Tibial artery (tissue), 4 donors: ENCODE results near the gene OTOF.

Experiments
- DNase-seq, 2 donors: peaks; one replicate each; pipeline ENCODE4 v3.0.0-alpha.2; 2019
- H3K27ac ChIP-seq, 2 donors: fragments of 200-600 bp; sonication (generic) in 1 of 2; 1 replicate in 1 of 2; 2 replicates in 1 of 2; pipeline ENCODE4 v1.5.1; 2018 to 2019; ENCODE audit warnings: mild to moderate bottlenecking in 1 of 2
- H3K27me3 ChIP-seq, 2 donors: fragments of 200-600 bp; sonication (generic) in 1 of 2; one replicate each; pipeline versions ENCODE4 v1.5.1 to v1.6.0; 2016 to 2019
- H3K36me3 ChIP-seq, 3 donors: fragments of 200-600 bp; sonication (generic) in 2 of 3; one replicate each; pipeline ENCODE4 v1.5.1; 2016 to 2019; ENCODE audit warnings: mild to moderate bottlenecking in 2 of 3
- H3K4me1 ChIP-seq, 4 donors: fragments of 200-600 bp; sonication (generic) in 2 of 4; 1 replicate in 3 of 4; 2 replicates in 1 of 4; pipeline ENCODE4 v1.5.1; 2016 to 2019
- H3K4me3 ChIP-seq, 2 donors: fragments of 200-600 bp; sonication (generic) in 1 of 2; 1 replicate in 1 of 2; 2 replicates in 1 of 2; pipeline ENCODE4 v1.5.1; 2018 to 2019; ENCODE audit warnings: mild to moderate bottlenecking in 2 of 2
- H3K9me3 ChIP-seq, 3 donors: fragments of 200-600 bp; sonication (generic) in 1 of 3; one replicate each; pipeline ENCODE4 v1.5.1; 2016 to 2019
- CTCF ChIP-seq, 2 experiments: fragments of 200-600 bp in 1 of 2; fragments of 450-650 bp in 1 of 2; IDR thresholded peaks; one replicate each; pipeline ENCODE4 v1.5.1; 2017 to 2019; ENCODE audit warnings: antibody characterized with exemption in 2 of 2, mild to moderate bottlenecking in 1 of 2, moderate library complexity in 1 of 2
- intact Hi-C: fragments of 100-400 bp; cut with DNase I; formaldehyde crosslinking; loops from one replicate; pipeline ENCODE4 v1.15.0; 2023; ENCODE audit warnings: low total_unique reads

The OTOF gene

GRCh38 chr2:26430826-26431225, 47.1 kb downstream of the OTOF start:
- intact Hi-C loops: no loop called here
- no peak for TF ChIP-seq CTCF (IDR thresholded peaks at IDR 0.05)
- no peak for DNase-seq
- Histone ChIP-seq H3K27me3 (peaks cover 0 to 13% of the 10 kb centered on the region in 2 donors), H3K36me3 (no peaks in the 10 kb centered on the region), H3K27ac (no peak overlapping the region), H3K9me3 (no peaks in the 10 kb centered on the region), H3K4me3 (no peak overlapping the region), H3K4me1 (no peaks in the 10 kb centered on the region)

GRCh38 chr2:26429779-26430578, 47.9 kb downstream of the OTOF start:
- TF ChIP-seq CTCF (IDR thresholded peaks at IDR 0.05): no peak
- Histone ChIP-seq H3K4me1 (no peaks in the 10 kb centered on the region), H3K9me3 (no peaks in the 10 kb centered on the region), H3K36me3 (no peaks in the 10 kb centered on the region), H3K27me3 (peaks cover 0 to 13% of the 10 kb centered on the region in 2 donors), H3K27ac (no peak overlapping the region), H3K4me3 (no peak overlapping the region)
- DNase-seq: no peak
- intact Hi-C loops: no loop called here

- intact Hi-C loops: no loop called here
- no peak overlapping the region for H3K27ac ChIP-seq
Observed at GRCh38 chr2:26428846-26429245, 49.1 kb downstream of the OTOF start.

GRCh38 chr2:26424221-26424620, 53.7 kb downstream of the OTOF start:
- no peaks in the 10 kb centered on the region for H3K36me3 ChIP-seq
- TF ChIP-seq CTCF (IDR thresholded peaks at IDR 0.05): no peak
- intact Hi-C loops: no loop called here
- no peak for DNase-seq
- no peaks in the 10 kb centered on the region for H3K9me3 ChIP-seq
- H3K4me1 ChIP-seq: no peaks in the 10 kb centered on the region
- H3K4me3 ChIP-seq: no peak overlapping the region
- no peak overlapping the region for H3K27ac ChIP-seq
- H3K27me3 ChIP-seq: no peaks in the 10 kb centered on the region

More at GRCh38 chr2:26428846-26429245, 49.1 kb downstream of the OTOF start:
- TF ChIP-seq CTCF (IDR thresholded peaks at IDR 0.05): no peak
- H3K9me3 ChIP-seq: no peaks in the 10 kb centered on the region
- H3K4me3 ChIP-seq: no peak overlapping the region
- peaks cover 0 to 13% of the 10 kb centered on the region in 2 donors for H3K27me3 ChIP-seq
- DNase-seq: no peak
- no peaks in the 10 kb centered on the region for H3K4me1 ChIP-seq
- no peaks in the 10 kb centered on the region for H3K36me3 ChIP-seq

- intact Hi-C loops: no loop called here
- H3K4me3 ChIP-seq: no peak overlapping the region
- no peak for DNase-seq
- H3K4me1 ChIP-seq: no peaks in the 10 kb centered on the region
- no peak overlapping the region for H3K27ac ChIP-seq
- H3K36me3 ChIP-seq: no peaks in the 10 kb centered on the region
- H3K27me3 ChIP-seq: peaks cover 0 to 2% of the 10 kb centered on the region in 2 donors
- H3K9me3 ChIP-seq: no peaks in the 10 kb centered on the region
- TF ChIP-seq CTCF (IDR thresholded peaks at IDR 0.05): no peak
Observed at GRCh38 chr2:26423750-26424149, 54.2 kb downstream of the OTOF start.
